GM10266 (cell line): Measurements from ENCODE around the gene TPRN.

Source experiments
- DNase-seq: peaks from one replicate; pipeline ENCODE4 v3.0.0; 2012; ENCODE audit errors: extremely low spot score
- TF ChIP-seq, protein P1 (sequence below): IDR thresholded peaks from 2 replicates; pipeline ENCODE4 v1.5.1; 2012; ENCODE audit warnings: mild to moderate bottlenecking, low read depth; ENCODE audit not compliant: control insufficient read depth, insufficient read depth; ENCODE audit errors: missing control alignments

Gene TPRN

DNA sequence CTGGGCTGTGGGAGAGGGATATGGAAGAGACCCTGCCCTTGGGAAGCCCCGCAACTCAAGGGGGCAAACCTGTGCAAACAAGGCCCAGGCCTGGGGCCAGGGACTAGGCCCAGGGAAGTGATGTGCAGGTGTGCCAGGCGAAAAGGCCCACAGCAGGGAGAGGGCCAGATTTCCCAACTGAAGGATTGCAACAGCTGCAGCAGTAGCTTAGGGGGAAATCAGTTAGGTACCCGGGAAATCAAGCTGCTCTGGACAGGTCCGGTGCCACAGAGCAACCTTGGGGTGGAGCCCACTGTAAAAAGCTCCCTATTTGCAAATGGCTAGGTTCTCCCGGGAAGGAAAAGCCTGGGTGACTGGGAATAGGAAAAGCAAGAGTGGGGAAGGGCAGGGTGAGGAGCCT lies 51.2 kb downstream of the TPRN start:
- DNase-seq: no peak
- TF ChIP-seq, protein P1, sequence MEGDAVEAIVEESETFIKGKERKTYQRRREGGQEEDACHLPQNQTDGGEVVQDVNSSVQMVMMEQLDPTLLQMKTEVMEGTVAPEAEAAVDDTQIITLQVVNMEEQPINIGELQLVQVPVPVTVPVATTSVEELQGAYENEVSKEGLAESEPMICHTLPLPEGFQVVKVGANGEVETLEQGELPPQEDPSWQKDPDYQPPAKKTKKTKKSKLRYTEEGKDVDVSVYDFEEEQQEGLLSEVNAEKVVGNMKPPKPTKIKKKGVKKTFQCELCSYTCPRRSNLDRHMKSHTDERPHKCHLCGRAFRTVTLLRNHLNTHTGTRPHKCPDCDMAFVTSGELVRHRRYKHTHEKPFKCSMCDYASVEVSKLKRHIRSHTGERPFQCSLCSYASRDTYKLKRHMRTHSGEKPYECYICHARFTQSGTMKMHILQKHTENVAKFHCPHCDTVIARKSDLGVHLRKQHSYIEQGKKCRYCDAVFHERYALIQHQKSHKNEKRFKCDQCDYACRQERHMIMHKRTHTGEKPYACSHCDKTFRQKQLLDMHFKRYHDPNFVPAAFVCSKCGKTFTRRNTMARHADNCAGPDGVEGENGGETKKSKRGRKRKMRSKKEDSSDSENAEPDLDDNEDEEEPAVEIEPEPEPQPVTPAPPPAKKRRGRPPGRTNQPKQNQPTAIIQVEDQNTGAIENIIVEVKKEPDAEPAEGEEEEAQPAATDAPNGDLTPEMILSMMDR: no peak

DNA sequence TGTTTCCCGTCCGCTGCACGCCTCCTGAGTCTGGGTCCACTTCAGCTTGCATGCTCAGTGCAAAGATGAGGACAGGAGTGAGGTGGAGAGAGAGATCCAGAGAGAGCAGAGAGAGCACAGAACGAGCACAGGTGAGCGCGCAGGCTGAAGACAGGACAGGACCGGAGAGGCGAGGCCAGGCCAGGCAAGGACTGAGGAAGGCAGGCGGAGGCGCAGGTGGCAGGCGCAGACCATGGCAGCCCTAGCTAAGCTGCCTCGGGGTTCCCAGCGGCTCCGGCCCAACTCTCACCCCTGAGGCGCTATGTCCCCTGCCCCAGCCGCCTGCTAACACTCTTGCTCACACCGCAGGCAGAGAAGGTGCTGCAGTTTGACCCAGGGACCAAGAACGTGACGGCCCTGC lies 51.9 kb downstream of the TPRN start:
- DNase-seq: no peak
- TF ChIP-seq, protein P1: no peak

GRCh38 chr9:137148242-137148641 lies 52.3 kb downstream of the TPRN start:
- TF ChIP-seq, protein P1: no peak
- DNase-seq: no peak

GRCh38 chr9:137147793-137148160 lies 52.8 kb downstream of the TPRN start:
- DNase-seq: no peak

DNA sequence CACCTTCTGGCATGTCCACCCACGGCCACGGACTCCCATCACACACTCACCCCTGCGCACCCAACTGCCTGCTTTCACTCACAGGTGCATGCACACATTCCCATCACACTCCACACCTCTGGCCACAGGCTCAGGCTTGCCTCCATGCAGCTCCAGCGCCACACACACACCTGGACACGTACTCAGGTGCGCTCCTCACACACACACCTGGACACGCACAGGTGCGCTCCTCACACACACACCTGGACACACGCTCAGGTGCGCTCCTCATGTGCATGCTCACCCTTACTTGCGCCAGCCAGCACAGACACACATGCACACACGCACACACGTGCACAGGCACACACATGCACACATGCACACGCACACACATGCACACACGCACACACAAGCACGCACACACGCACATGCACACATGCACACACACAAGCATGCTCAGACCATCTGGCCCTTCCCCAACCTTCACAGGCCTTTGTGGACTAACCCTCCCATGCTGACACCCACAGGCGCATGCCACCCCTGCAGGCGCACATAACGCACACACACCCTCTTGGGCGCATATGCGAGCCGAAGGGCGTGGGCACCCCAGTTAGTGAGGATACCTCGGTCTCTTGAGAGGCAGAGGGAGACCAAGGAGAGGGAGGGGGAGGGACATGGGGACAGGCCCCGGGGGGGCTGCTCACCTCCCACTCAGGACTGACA lies 53.3 kb downstream of the TPRN start:
- no peak for DNase-seq
- TF ChIP-seq, protein P1: no peak

More at GRCh38 chr9:137147793-137148160, 52.8 kb downstream of the TPRN start:
- TF ChIP-seq, protein P1: no peak

- DNase-seq: no peak
- TF ChIP-seq, protein P1: no peak
Observed at GRCh38 chr9:137146527-137146918, 54.0 kb downstream of the TPRN start.

GRCh38 chr9:137145731-137146526 lies 54.6 kb downstream of the TPRN start:
- TF ChIP-seq, protein P1: no peak
- DNase-seq: no peak
